Colonic mucosa (tissue), 4 donors: ENCODE data around the gene HIPK3. TPM values are rescaled to one million over a fixed set of nuclear protein-coding genes. Genes with fewer than 3 reads are reported as not detected.

Experiments used
- DNase-seq: peaks from one replicate; pipeline ENCODE4 v3.0.0-alpha.2; 2020
- H3K27ac ChIP-seq: fragments of 200-600 bp; one replicate; pipeline ENCODE4 v1.8.0; 2021
- H3K27me3 ChIP-seq: fragments of 200-600 bp; one replicate; pipeline ENCODE4 v1.8.0; 2021
- H3K36me3 ChIP-seq: fragments of 200-600 bp; one replicate; pipeline ENCODE4 v1.8.0; 2021
- H3K4me1 ChIP-seq: fragments of 200-600 bp; one replicate; pipeline ENCODE4 v1.8.0; 2021; ENCODE audit warnings: mild to moderate bottlenecking
- H3K4me3 ChIP-seq: fragments of 200-600 bp; one replicate; pipeline ENCODE4 v1.8.0; 2021
- H3K9ac ChIP-seq, 2 donors: one replicate each; pipeline ENCODE4 v1.7.0; 2013; ENCODE audit warnings: control low read depth in 2 of 2, low read depth in 2 of 2, low read length in 2 of 2
- H3K9me3 ChIP-seq: fragments of 200-600 bp; one replicate; pipeline ENCODE4 v1.8.0; 2021
- intact Hi-C: fragments of 100-400 bp; cut with DNase I; formaldehyde crosslinking; loops from one replicate; pipeline ENCODE4 v1.14.1; 2022
- total RNA-seq, 2 donors: library from RNA; stranded (reverse); fragmentation: NEBNext Ultra II Directional in 1 of 2; extraction: Animal tissue kit (Norgen Biotek cat#: 25700) in 1 of 2; gene quantifications; one replicate each; pipeline ENCODE4 v1.2.1, GENCODE V29; 2021
- TF ChIP-seq, protein P1 (sequence below): fragments of 200-600 bp; IDR thresholded peaks from one replicate; pipeline ENCODE4 v1.8.0; 2022; ENCODE audit warnings: antibody characterized with exemption, mild to moderate bottlenecking
- donor health status: healthy.
- donor health status: DM: no; HTN: no; CAD: no.
- donor health status: DM: no; HTN: no; CAD: no.

HIPK3 gene
- total RNA-seq, 2 donors from 2014 or later: 48.1 to 96.3 TPM

DNA sequence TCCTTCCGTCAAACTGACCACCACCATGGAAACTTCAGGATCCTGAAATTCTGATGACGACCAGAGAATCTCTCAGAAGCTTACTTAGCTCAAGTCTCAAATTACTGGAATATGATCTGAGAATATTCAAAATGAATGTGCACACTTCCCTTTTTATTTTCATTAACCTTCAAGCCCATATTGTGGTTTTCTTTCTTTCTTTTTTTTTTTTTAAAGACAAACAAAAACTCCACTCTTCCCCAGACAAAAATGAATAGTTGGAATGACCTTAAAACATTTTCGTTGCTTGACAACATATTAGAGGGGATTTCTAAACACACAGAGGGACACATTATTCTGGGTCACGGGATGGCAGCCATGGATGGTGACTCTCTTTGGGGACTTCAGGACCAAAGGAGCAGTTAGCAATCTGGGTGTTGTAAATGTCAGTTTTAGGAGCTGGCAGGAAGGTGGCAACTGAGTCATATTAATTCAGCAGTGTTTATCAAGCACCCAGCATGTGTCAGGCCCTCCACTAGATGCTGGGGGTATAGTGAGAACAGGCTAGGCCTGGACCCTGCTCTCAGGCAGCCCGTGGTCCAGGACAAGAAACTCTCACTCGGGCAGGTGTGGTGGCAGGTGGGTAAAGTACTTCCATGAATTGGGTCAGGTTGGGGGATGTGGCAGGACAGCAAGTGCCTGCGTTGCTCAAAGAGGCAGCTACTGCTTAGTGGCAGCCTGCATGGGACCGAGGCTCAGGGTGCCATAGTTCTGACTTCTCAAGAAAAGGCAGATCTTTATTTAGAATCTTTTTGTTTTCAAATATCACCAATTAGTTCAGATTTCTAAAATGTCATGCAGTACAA lies 126.1 kb downstream of the HIPK3 start:
- Histone ChIP-seq H3K9me3 (no peaks in the 10 kb centered on the region), H3K27me3 (no peaks in the 10 kb centered on the region), H3K9ac (no peak overlapping the region), H3K4me1 (no peaks in the 10 kb centered on the region), H3K36me3 (no peaks in the 10 kb centered on the region), H3K4me3 (no peak overlapping the region), H3K27ac (no peak overlapping the region)
- intact Hi-C loops: no loop called here
- TF ChIP-seq, protein P1, sequence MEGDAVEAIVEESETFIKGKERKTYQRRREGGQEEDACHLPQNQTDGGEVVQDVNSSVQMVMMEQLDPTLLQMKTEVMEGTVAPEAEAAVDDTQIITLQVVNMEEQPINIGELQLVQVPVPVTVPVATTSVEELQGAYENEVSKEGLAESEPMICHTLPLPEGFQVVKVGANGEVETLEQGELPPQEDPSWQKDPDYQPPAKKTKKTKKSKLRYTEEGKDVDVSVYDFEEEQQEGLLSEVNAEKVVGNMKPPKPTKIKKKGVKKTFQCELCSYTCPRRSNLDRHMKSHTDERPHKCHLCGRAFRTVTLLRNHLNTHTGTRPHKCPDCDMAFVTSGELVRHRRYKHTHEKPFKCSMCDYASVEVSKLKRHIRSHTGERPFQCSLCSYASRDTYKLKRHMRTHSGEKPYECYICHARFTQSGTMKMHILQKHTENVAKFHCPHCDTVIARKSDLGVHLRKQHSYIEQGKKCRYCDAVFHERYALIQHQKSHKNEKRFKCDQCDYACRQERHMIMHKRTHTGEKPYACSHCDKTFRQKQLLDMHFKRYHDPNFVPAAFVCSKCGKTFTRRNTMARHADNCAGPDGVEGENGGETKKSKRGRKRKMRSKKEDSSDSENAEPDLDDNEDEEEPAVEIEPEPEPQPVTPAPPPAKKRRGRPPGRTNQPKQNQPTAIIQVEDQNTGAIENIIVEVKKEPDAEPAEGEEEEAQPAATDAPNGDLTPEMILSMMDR: no peak
- no peak for DNase-seq

DNA sequence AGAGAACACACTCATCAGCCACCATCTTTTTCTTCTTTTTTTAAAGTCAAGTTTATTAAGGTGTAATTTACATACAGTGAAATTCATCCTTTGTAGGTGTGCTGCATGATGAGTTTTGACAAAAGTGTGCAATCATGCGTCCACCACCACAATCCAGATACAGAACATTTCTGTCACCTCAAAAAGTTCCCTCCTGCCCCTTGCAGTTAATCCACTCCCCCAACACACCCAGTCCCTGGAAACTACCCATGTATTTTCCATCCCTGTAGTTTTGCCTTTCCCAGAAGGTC lies 126.7 kb downstream of the HIPK3 start:
- DNase-seq: no peak
- H3K4me1 ChIP-seq: no peaks in the 10 kb centered on the region
- TF ChIP-seq, protein P1: no peak
- no peak overlapping the region for H3K27ac ChIP-seq
- no peaks in the 10 kb centered on the region for H3K9me3 ChIP-seq
- H3K4me3 ChIP-seq: no peak overlapping the region
- intact Hi-C loops: no loop called here
- no peaks in the 10 kb centered on the region for H3K36me3 ChIP-seq
- no peaks in the 10 kb centered on the region for H3K27me3 ChIP-seq
- no peak overlapping the region for H3K9ac ChIP-seq

DNA sequence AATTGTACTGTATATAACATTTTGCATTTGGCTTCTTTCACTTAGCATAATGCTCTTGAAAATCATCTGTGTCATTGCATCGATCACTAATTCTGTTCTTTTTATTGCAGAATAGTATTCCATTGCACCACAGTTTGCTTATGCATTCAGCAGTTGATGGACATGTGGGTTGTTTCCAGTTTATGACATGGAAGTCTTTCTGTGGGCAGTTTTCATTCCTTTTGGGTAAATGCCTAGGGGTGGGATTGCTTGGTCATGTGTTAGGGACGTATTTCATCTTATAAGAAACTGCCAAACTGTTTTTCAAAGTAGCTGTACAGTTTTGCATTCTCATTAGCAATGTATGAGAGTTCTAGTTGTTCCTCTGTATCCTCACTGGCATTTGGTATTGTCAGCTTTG lies 127.0 kb downstream of the HIPK3 start:
- Histone ChIP-seq H3K9ac (no peak overlapping the region), H3K27ac (no peak overlapping the region), H3K27me3 (no peaks in the 10 kb centered on the region), H3K36me3 (no peaks in the 10 kb centered on the region), H3K4me1 (no peaks in the 10 kb centered on the region), H3K4me3 (no peak overlapping the region), H3K9me3 (no peaks in the 10 kb centered on the region)
- TF ChIP-seq, protein P1: no peak
- intact Hi-C loops: no loop called here
- no peak for DNase-seq

DNA sequence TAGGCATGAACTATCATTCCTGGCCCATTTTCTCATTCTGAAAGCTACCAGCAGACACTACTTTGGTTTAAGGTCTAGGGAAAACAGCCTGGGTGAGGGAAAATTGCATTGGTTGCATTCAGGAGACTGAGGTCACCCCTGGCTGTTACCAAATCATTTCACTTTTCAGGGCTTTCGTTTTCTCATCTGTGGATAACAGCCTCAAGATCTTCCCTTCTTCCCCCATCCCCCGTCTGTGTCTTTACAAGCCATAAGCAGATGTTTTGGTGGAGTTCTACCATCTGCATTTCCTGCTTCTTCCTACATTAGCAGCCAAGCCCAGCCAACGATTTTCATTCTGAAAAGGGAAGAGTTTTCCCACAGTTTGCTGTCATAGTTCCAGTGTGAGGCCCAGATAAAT lies 130.4 kb downstream of the HIPK3 start:
- no peaks in the 10 kb centered on the region for H3K27me3 ChIP-seq
- no peaks in the 10 kb centered on the region for H3K36me3 ChIP-seq
- no peak overlapping the region for H3K9ac ChIP-seq
- DNase-seq: no peak
- no peaks in the 10 kb centered on the region for H3K4me1 ChIP-seq
- no peak overlapping the region for H3K27ac ChIP-seq
- H3K4me3 ChIP-seq: no peak overlapping the region
- TF ChIP-seq, protein P1: no peak
- intact Hi-C loops: no loop called here
- H3K9me3 ChIP-seq: no peaks in the 10 kb centered on the region

DNA sequence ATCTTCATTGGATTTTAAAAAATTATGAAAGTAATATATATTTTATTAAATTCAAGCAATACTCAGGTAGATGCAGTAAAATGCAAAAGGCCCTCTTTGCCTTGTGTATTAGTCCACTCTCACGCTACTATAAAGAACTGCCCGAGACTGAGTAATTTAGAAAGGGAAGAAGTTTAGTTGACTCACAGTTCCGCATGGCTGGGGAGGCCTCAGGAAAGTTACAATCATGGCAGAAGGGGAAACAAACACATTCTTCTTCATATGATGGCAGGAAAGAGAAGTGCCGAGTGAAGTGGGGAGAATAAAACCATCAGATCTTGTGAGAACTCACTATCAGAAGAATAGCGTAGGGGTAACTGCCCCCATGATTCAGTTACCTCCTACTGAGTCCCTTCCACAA lies 130.8 kb downstream of the HIPK3 start:
- no peak for DNase-seq
- Histone ChIP-seq H3K36me3 (no peaks in the 10 kb centered on the region), H3K27ac (no peak overlapping the region), H3K27me3 (no peaks in the 10 kb centered on the region), H3K9me3 (no peaks in the 10 kb centered on the region), H3K4me1 (no peaks in the 10 kb centered on the region), H3K4me3 (no peak overlapping the region), H3K9ac (no peak overlapping the region)
- TF ChIP-seq, protein P1: no peak
- intact Hi-C loops: no loop called here
